Left colon (tissue), 2 donors: Measurements from ENCODE around the gene SPTBN4. TPM values are rescaled to one million over a fixed set of nuclear protein-coding genes. Genes with fewer than 3 reads are reported as not detected.
"Not testable (repeated sequence)": the region's sequence is repeated elsewhere in the genome, so short reads cannot be mapped to it uniquely, and the experiment has no call there.

Experiments
- ATAC-seq: fragments of 200-7000 bp; cut with Tn5 transposase; one replicate; pipeline ENCODE4 v1.9.1; 2020; ENCODE audit warnings: mild to moderate bottlenecking, moderate library complexity
- DNase-seq, 2 donors: peaks; one replicate each; pipeline ENCODE4 v3.0.0-alpha.2; 2020
- intact Hi-C, 2 donors: fragments of 100-400 bp; cut with DNase I in 1 of 2; cut with micrococcal nuclease in 1 of 2; formaldehyde crosslinking; loops; one replicate each; pipeline versions ENCODE4 v1.11.2 to v1.14.0; 2022; cut with DNase I, micrococcal nuclease
- total RNA-seq, 2 donors: library from RNA; stranded (reverse); fragmentation: NEBNext Ultra II Directional; extraction: Animal tissue kit (Norgen Biotek cat#: 25700); gene quantifications; one replicate each; pipeline ENCODE4 v1.2.1, GENCODE V29; 2021
- donor health status: DM: no; HTN: no; CAD: no.
- donor health status: DM: yes; HTN: yes; CAD: no.

The SPTBN4 gene
- total RNA-seq, 2 donors from 2014 or later: 0.15 to 1.2 TPM

- ATAC-seq (peak; percentile 96), DNase-seq (peak; percentile 88 to 93)
- intact Hi-C loops: no loop called here
Measured at GRCh38 chr19:40433391-40434216, 33.2 kb upstream of the SPTBN4 start.

GRCh38 chr19:40438284-40438683, 28.5 kb upstream of the SPTBN4 start:
- ATAC-seq: no peak
- intact Hi-C loops: no loop called here

GRCh38 chr19:40441719-40442253, 25.0 kb upstream of the SPTBN4 start:
- ATAC-seq (no peak), DNase-seq (no peak)
- intact Hi-C loops: no loop called here

More at GRCh38 chr19:40438284-40438683, 28.5 kb upstream of the SPTBN4 start:
- no peak for DNase-seq

GRCh38 chr19:40442328-40443130, 24.3 kb upstream of the SPTBN4 start:
- no peak for DNase-seq
- ATAC-seq: no peak
- intact Hi-C loops: no loop called here

- peak; percentile 77 for ATAC-seq
- intact Hi-C loops: no loop called here
- peak; percentile 100 for DNase-seq
Measured at GRCh38 chr19:40443131-40443999, 23.4 kb upstream of the SPTBN4 start.

- peak; percentile 76 for ATAC-seq
- intact Hi-C loops: no loop called here
Measured at GRCh38 chr19:40444000-40444824, 22.6 kb upstream of the SPTBN4 start, which contains the start of gene SERTAD3. Gene SERTAD3, minus strand, starts transcription at chr19:40444335. Its CDS starts 2,255 bp downstream, at chr19:40442080.

GRCh38 chr19:40444825-40445312, 21.9 kb upstream of the SPTBN4 start:
- DNase-seq: no peak
- ATAC-seq: no peak
- intact Hi-C loops: no loop called here

More at GRCh38 chr19:40444000-40444824, 22.6 kb upstream of the SPTBN4 start, which contains the start of gene SERTAD3:
- DNase-seq: peak; percentile 96 to 99

- DNase-seq: peak; percentile 61 to 73
- peak; percentile 19 for ATAC-seq
- intact Hi-C loops: no loop called here
Measured at GRCh38 chr19:40445780-40446262, 21.0 kb upstream of the SPTBN4 start.

- intact Hi-C loops: no loop called here
- ATAC-seq (no peak), DNase-seq (no peak)
Measured at GRCh38 chr19:40446263-40446784, 20.5 kb upstream of the SPTBN4 start.

- ATAC-seq: no peak
- no peak for DNase-seq
Measured at GRCh38 chr19:40449506-40449905, 17.3 kb upstream of the SPTBN4 start.

GRCh38 chr19:40450664-40451063, 16.1 kb upstream of the SPTBN4 start:
- ATAC-seq: no peak
- no peak for DNase-seq
- intact Hi-C loops: no loop called here

More at GRCh38 chr19:40449506-40449905, 17.3 kb upstream of the SPTBN4 start:
- intact Hi-C loops: no loop called here

- intact Hi-C loops: no loop called here
- DNase-seq (no peak), ATAC-seq (no peak)
Measured at GRCh38 chr19:40452016-40452415, 14.8 kb upstream of the SPTBN4 start.

- intact Hi-C loops: no loop called here
- no peak for ATAC-seq
Measured at GRCh38 chr19:40453151-40453735, 13.6 kb upstream of the SPTBN4 start.

GRCh38 chr19:40453943-40454342, 12.9 kb upstream of the SPTBN4 start:
- ATAC-seq, DNase-seq, intact Hi-C loops: not testable (repeated sequence)

More at GRCh38 chr19:40453151-40453735, 13.6 kb upstream of the SPTBN4 start:
- DNase-seq: no peak

- DNase-seq (no peak), ATAC-seq (no peak)
- intact Hi-C loops: no loop called here
Measured at GRCh38 chr19:40457048-40457447, 9.8 kb upstream of the SPTBN4 start.

GRCh38 chr19:40457953-40458596, 8.7 kb upstream of the SPTBN4 start:
- ATAC-seq: no peak
- intact Hi-C loops: no loop called here
- no peak for DNase-seq
